SKM-1 (cell line): ENCODE measurements around the gene ATP1B3.
"Not testable (repeated sequence)": the region's sequence is repeated elsewhere in the genome, so short reads cannot be mapped to it uniquely, and the experiment has no call there.

Experiments
- DNase-seq: peaks from one replicate; lab custom pipeline; 2025; ENCODE audit not compliant: unreplicated experiment; lab: John Stamatoyannopoulos, UW

ATP1B3 gene

GRCh38 chr3:141901914-141902313 is 25.5 kb downstream of the ATP1B3 start:
- no peak for DNase-seq

DNA sequence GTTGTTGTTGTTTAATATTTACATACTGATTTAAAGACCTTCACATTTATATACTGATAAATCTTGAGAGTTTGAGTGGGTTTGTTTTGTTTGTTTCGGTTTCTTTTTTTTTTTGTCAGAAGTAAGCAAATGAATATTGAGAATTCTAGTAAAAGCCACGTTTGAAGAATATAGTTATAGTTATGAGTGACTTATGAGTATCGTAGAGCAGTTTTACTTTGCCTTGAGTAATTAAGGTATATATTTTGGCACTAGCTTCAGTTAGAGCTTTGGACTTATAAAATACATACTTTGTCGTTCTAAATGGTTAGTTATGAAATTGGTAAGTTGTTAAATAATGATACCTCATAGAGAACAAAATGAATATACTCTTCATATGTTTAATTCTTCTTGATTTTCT is 27.8 kb downstream of the ATP1B3 start:
- no peak for DNase-seq

DNA sequence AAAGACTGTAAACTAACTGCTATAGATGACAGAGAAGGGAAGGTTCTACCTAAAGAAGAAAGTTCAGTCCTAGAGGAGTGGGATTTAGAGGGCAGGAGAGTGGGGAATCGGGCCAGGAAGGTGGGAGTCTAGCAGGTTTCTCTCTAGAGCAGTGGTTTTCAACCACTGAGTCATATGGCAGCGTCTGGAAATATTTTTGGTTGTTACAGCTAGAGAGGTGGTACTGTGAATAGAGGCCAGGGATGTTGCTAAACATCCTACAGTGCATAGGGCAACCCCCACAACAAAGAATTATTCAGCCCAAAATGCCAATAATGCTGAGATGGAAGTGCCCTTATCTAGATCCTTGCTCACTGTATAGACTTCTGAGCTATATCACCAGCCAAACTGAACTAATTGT is 28.7 kb downstream of the ATP1B3 start:
- no peak for DNase-seq

GRCh38 chr3:141909408-141909807 is 33.0 kb downstream of the ATP1B3 start:
- DNase-seq, result no peak

DNA sequence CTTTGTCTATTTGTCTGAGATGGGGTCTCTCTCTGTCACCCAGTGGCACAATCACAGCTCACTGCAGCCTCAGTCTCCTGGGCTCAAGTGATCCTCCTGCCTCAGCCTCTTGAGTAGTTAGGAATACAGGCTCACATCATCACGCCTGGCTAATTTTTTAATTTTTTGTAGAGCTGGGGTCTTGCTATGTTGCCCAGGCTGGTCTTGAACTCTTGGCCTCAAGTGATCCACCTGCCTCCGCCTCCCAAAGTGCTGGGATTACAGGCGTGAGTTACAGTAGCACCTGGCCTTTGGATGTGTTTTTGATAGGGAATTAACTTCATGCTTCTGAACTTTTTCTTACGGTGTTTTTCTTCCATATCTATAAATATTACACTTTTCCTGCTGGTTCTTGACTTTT is 33.5 kb downstream of the ATP1B3 start:
- not testable (repeated sequence) for DNase-seq

- DNase-seq, result peak; percentile 17
These were observed 36.8 kb downstream of the ATP1B3 start for GRCh38 chr3:141913150-141913811.

- DNase-seq, result no peak
These were observed 37.9 kb downstream of the ATP1B3 start for GRCh38 chr3:141914311-141914710.

GRCh38 chr3:141915016-141915415 is 38.6 kb downstream of the ATP1B3 start:
- DNase-seq, result no peak

- no peak for DNase-seq
These were observed 39.3 kb downstream of the ATP1B3 start for GRCh38 chr3:141915766-141916165.

DNA sequence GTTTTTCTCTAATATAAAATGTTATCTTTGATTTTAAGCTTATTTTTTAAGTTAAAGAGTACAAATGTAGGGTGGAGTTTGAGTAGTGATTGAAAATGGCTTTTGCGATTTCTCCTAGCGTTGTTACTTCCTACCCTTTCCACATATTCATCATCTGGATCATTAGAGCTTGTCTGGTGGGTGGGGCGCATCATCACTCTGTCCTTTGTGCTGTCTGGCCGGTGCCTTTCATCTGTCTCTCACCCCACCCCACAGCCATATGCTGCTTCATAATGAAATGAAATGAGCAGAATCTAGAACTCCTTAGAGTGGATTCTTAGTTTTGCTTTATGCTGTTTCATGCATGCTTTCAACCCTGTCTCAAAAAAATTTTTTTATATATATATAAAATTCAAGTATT is 44.3 kb downstream of the ATP1B3 start:
- no peak for DNase-seq

DNA sequence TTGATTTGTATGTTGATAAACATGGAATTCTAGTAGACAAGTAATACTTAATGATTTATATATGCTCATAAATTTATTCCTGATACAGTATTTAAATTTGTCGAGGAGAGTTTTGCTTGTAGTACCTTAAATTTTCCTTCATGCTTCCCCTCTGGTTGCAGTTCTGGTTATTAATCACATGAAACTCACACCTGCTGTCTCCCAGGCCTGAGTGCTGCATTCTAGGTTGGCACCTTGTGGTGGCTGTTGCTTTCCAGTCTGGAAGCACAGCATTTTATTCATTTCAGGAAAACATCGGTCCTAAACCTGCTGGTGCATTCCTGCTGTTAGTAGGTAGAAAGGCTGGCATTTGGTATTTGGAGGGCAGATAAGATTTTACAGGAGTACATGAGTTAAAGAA is 44.9 kb downstream of the ATP1B3 start:
- DNase-seq, result no peak

- not testable (repeated sequence) for DNase-seq
These were observed 49.2 kb downstream of the ATP1B3 start for GRCh38 chr3:141925677-141926076.

GRCh38 chr3:141926929-141927328 is 50.5 kb downstream of the ATP1B3 start:
- DNase-seq, result no peak

GRCh38 chr3:141928631-141929270 is 52.3 kb downstream of the ATP1B3 start:
- DNase-seq, result no peak

GRCh38 chr3:141929341-141929995 is 53.0 kb downstream of the ATP1B3 start:
- no peak for DNase-seq

DNA sequence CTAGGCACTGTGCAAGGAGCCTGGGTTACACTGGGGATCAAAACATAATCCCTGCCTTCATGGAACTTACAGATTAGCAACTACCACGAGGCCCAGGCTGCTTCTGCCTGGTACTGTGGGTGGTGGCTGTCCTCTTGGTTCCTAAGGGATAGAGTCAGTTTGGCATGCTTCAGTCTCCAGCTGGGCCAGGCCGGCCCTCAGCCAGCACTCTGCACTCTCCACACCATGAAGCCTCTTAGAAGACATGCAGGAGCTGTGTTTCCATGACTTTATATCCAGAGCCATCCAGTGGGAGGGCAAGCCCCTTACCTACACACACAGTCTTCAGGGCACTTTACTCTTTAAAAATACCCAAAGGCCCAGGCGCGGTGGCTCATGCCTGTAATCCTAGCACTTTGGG is 54.4 kb downstream of the ATP1B3 start:
- DNase-seq, result no peak

DNA sequence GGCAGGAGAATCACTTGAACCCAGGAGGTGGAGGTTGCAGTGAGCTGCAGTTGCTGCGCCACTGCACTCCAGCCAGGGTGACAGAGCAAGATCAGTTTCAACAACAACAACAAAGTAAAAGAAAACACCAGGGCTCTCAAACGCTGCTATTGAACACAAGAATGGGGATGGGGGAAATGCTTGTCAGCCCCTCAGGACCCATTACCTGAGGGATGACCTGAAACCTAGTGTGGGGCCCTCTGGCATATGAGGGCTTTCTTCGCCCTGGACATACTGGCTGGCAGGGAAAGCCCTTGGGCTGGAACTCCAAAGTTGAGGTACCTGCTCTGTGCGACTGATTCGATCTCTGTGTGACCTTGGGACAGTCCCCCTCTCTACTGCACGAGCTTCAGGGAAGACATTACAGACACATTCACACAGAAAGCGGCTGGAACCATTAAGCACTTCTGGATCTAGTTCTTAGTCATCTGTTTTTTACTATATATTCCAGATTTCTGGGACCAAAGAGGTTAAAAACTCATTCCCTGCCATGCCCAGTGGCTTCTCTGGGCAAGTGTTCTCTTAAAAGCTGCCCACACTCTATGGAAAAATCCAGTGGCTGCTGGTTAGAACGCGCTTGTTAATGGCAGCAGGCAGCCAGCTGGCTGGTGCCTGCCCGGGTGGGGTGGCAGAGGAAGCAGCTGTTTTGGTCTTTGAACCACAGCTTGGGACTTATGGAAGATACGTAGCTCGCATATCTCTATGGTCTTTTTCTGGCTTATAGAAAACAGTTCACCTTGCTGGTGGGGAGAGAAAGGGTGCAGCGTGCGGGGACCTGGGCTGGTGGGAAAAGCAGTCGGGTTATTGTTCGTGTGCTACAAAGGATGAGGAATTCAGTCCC is 57.2 kb downstream of the ATP1B3 start:
- no peak for DNase-seq

DNA sequence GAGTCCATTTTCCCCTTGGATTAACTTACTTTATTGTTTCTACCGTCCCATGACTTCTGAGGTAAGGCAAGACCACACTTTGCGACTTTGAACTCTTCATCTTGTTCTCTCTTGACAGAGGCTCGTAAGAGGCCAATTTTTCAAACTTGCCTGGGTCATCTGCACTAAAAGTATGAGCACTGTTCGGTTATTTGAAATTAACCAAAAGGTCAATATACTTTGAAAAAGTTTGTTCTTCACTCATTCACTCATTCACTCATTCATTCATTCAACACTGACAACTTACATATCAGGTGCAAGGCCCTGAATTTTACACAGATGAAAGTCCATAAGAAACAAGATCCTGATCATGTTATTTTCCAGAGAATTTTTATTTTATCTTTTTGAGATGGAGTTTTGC is 57.9 kb downstream of the ATP1B3 start:
- DNase-seq, result no peak

GRCh38 chr3:141938011-141938500 is 61.6 kb downstream of the ATP1B3 start:
- no peak for DNase-seq

DNA sequence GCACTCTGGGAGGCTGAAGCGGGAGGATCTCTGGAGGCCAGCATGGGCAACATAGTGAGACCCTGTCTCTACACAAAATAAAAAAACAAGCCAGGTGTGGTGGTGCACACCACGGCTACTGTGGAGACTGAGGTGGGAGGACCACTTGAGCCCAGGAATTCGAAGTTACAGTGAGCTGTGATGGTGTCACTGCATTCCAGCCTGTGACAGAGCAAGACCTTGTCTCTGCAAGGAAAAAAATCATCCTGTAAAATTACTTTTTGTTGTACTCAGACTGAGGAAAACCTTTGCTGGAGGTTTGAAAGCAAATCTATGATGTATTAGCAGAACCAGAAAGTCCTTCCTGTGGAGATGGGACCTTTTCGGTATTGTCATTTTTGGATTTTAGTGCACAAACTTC is 63.3 kb downstream of the ATP1B3 start:
- no peak for DNase-seq

GRCh38 chr3:141940194-141940776 is 63.8 kb downstream of the ATP1B3 start:
- DNase-seq, result no peak
